Activated CD4-positive, CD25-positive, alpha-beta regulatory T cell treated with anti-CD3 and anti-CD28 coated beads, Interleukin-2, amount 50 U/mL, for 72 hours (primary cell): ENCODE measurements around the gene PEX13.
"Not testable (repeated sequence)": the region's sequence is repeated elsewhere in the genome, so short reads cannot be mapped to it uniquely, and the experiment has no call there.

Source experiments
- DNase-seq: peaks from one replicate; pipeline ENCODE4 v3.0.0; 2021

The PEX13 gene, protein sequence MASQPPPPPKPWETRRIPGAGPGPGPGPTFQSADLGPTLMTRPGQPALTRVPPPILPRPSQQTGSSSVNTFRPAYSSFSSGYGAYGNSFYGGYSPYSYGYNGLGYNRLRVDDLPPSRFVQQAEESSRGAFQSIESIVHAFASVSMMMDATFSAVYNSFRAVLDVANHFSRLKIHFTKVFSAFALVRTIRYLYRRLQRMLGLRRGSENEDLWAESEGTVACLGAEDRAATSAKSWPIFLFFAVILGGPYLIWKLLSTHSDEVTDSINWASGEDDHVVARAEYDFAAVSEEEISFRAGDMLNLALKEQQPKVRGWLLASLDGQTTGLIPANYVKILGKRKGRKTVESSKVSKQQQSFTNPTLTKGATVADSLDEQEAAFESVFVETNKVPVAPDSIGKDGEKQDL

GRCh38 chr2:61017556-61018317 lies at the start of gene PEX13, which contains the start of gene PUS10:
Gene PEX13 (plus strand): TSS chr2:61017720. CDS start chr2:61017760, 40 bp downstream.
Gene PUS10 (minus strand): TSS chr2:61018255. CDS start chr2:61011890, 6,365 bp downstream.
- no peak for DNase-seq

DNA sequence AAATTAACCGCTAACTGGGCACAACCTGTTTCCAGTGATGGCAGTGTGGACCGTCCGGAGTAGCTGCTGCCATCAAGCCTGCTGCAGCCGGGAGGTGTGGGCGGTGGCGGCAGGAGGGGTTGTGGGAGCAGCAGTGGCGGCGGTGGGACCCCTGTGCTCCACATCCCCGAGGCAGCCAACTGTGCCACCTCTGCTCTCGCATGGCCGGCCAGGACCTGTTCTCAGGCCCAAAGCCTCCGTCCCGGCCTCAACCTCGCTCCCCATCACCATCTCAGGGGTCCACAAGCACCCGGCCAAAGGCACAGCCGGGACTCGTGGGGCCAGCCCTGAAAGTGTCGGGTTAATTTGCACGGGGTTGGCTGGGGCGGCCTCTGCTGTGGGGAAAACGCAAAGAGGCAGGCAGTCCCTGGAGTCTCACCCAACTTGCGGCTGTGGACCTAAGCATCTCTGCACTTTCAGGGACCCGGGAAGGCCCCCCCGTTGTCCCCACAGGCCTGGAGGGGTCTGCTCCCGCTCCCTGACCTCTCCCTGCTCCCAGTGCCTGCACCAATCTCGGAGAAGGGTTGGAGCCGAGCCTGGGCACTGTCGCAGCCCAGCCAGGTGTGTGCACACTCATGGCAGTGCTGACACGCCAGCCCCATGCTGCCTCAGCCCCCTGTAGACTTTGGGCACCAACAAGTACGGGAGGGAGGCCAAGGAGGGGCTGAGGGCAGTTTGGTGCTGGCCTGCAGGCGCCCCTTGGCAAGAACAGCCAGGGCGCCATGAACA lies 44.4 kb upstream of the PEX13 start:
- DNase-seq, result no peak

DNA sequence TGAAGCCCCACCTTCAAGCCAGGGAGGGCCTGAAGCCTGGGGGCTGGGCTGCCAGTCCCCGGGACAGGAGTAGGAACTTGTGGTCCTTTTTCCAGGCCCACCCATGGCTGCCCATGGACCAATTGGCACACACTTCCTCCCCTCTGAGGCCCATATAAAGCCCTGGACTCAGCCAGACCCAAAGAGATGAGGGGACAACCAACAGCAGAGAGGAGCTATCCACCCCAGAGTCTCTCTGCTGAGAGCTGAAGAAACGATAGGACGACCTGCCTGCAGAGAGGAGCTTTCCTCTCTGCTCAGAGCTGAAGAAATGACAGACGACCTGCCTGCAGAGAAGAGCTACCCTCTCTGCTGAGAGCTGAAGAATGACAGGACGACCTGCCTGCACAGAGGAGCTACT lies 43.8 kb upstream of the PEX13 start:
- DNase-seq, result no peak

DNA sequence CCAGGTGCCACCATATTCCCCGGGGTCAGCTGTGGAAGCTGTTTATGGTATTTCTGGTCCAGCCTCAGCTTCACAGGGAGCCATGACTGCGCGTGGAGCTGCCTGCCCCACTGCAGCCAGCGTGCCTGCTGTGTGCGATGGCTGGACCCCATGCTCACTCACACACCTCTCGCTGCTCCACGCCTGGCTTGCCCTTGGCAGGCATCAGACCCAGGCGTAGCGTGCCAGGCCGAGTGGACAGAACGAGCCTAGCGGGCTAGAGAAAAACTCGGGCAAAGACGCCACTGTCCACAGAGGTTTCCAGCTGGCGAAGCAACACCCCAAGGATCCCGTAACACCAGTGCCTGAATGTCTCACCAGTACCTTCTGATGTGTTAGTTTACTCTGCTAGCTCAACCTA lies 42.9 kb upstream of the PEX13 start:
- no peak for DNase-seq

DNA sequence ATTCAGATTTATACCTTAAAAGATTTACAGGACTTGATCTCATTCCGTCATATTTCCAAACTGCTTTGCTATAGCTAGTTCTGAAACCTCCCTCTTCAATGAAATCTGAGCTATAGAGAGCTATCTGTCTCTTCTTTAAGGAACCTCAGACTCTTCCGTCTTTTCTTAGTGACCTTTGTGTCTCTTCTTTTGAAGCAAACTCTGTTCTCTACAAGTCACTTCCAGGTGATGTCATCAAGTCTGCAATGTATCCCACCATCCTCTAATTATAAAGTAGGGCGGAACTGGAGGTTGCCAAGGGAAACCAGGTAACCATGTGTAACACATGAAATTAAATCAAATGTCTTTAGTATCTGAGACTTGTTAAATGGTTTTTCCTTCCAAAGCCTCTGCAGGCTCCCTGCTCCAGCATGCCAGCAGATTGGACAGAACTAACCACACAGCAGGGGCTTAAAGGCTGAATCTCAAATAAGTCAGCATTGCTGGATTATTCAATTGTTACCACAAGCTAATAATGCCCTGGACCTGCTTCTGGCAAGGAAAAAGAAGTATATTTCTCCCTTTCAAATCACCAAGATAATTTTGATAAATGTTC lies 41.2 kb upstream of the PEX13 start:
- DNase-seq, result no peak

DNA sequence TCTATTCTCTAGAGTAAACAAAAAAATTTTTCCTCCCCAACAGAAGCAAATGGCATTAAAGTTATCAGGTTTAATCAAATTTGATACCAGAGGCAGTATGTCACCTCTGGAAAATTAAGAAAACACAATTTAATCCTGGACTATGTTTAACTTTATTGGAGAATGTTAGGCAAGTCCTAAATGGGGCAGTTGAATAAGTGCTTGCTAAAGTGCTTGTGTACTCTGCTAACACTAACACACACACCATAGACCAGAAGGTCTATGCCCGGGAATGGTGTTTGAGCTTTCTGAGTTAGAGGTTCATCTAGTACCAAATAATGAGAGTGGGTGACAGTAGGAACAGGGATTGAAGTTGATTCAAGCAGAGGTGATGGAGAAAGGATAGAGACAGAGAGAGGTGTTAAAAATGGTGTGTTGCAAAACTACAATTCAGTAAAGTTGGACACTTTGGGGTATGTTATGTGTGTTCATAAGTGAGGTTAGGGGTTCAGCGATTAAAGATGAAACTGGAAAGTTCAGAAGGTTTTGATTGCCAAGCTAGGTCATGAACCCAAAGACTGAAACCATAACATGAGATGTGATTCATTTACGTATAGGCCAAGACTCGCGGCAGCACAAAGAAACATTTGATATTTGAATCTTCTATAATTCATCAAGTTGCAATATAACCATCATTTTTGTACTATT lies 40.5 kb upstream of the PEX13 start:
- DNase-seq, result no peak

DNA sequence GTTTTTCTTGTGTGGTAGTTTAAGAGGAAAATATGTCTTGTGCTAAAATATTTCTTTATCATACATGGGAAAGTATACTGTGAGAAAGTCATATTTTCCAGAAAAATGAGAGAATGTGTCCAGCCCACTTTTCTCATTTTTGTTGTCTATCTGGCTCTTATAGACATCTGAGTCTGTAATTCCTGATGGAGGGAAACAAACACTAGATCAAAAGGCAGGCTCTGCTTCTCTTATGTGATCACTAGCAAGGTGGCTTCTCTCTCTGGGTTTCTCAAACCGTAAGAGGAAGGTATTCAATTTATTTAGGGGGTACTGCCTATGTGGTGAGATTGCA lies 40.0 kb upstream of the PEX13 start:
- no peak for DNase-seq

GRCh38 chr2:60979231-60979630 lies 38.3 kb upstream of the PEX13 start:
- DNase-seq, result no peak

DNA sequence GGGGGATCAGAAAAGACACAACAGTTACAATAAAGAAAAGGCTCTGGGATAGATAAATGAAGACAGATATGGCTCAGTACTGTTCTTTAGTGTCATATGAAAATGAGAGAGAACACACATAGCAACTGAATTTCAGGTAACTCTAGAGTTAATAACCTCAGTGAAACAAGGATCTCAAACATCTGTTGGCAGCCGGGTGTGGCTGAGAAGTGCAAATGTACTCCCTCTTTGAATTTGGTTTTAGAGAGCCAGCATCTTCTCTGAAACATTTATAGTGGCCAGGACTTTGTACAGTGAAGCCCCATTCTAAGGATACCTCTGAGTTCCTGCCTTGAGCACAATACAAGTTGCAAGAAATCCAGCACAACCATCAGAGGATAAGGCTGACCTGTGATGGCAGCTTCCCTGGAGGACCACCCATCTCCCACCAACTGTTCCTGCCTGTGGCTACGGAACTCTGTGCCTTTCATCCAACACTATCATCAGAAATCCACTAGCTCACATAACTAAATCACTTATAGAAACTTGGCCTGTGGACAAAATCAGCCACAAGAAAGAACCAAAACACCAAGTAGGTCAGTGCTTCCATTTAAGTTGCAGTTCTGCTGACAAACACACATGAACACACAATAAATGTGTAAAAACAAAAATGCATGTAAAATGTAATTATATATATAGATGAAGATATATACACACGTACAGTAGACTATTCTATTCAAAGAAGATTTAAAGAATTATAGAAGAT lies 37.3 kb upstream of the PEX13 start:
- no peak for DNase-seq

DNA sequence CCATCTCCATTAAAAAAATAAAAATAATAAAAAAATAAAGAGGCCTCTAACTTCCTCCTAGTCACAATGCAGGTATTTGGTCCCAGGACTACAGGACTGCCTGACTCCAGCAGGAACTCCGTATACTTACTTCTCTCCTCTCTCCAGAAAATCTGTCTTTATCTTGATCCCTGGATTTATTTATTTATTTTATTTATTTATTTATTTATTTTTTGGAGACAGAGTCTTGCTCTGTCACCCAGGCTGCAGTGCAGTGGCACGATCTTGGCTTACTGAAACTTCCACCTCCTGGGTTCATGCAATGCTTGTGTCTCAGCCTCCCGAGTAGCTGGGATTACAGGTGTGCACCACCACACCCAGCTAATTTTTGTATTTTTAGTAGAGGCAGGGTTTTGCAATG lies 35.5 kb upstream of the PEX13 start:
- not testable (repeated sequence) for DNase-seq

DNA sequence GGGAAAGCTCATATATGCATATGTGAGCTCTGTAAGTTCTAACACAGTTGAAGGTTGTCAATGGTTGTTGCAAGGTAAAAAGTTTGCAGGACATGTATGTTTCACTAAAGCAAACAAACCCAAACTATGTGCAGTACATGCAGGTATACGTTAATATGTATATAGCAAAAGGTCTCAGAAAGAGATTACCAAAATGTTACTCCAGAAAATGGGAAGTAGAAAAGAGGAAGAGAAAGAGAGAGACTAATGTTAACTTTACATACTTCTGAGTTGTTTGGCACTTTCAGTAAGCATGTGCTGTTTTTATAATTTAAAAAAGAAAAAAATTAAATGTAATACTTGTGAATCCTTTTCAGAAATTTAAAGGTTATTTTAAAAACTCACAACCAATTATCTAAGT lies 32.8 kb upstream of the PEX13 start:
- DNase-seq, result no peak

DNA sequence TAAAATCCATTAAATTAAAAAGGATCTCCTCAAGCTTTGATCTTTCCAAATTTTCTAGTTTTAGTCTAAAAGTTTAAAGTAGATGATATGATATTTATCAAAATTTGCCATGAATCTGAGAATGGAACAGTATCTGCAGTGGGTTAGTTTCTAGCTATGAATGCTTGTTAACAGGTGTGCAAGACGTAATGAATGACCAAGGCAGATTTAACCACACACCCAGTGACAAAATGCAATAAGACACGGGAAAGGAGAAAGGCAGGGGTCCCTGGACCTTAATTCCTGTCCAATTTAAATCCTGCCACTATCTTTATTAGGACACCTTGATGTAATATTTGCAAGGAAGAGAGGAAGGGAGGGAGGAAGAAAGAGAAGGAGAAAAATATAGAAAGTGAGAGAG lies 30.5 kb upstream of the PEX13 start:
- DNase-seq, result no peak

- not testable (repeated sequence) for DNase-seq
Observed at GRCh38 chr2:60987656-60988055, 29.9 kb upstream of the PEX13 start.

DNA sequence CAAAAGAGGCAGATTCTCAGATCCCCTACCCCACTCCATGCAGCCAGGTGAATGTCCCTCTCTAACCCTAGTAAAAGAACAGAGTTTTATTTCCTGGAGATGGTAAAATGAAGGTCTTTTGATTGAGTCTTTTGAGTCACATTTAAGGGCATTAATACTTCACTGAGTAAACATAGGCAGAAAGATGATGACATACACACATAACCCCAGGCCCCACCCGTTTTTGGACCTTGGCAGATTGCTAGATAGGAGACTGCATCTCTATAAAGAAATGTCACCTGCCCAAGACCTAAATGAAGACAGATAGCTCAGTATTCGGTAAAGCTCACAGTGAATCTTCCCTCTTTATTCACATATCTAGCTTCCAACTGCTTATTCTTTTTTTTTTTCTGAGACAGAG lies 28.3 kb upstream of the PEX13 start:
- no peak for DNase-seq

GRCh38 chr2:60991644-60992043 lies 25.9 kb upstream of the PEX13 start:
- no peak for DNase-seq

DNA sequence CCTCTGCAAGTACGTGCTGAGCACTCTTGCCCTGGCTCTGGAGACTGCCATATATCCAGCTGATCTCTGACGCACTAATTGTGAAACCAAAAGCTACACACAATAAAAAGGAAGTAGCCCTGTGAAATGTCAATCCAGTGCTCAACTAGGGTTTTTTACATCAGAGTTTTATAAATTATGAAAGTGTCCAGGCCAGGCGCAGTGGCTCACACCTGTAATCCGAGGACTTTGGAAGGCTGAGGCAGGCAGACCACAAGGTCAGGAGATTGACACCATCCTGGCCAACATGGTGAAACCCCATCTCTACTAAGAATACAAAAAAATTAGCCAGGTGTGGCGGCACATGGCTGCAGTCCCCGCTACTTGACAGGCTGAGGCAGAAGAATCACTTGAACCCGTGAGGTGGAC lies 24.5 kb upstream of the PEX13 start:
- no peak for DNase-seq

- DNase-seq, result no peak
Observed at GRCh38 chr2:60994131-60994530, 23.4 kb upstream of the PEX13 start.

DNA sequence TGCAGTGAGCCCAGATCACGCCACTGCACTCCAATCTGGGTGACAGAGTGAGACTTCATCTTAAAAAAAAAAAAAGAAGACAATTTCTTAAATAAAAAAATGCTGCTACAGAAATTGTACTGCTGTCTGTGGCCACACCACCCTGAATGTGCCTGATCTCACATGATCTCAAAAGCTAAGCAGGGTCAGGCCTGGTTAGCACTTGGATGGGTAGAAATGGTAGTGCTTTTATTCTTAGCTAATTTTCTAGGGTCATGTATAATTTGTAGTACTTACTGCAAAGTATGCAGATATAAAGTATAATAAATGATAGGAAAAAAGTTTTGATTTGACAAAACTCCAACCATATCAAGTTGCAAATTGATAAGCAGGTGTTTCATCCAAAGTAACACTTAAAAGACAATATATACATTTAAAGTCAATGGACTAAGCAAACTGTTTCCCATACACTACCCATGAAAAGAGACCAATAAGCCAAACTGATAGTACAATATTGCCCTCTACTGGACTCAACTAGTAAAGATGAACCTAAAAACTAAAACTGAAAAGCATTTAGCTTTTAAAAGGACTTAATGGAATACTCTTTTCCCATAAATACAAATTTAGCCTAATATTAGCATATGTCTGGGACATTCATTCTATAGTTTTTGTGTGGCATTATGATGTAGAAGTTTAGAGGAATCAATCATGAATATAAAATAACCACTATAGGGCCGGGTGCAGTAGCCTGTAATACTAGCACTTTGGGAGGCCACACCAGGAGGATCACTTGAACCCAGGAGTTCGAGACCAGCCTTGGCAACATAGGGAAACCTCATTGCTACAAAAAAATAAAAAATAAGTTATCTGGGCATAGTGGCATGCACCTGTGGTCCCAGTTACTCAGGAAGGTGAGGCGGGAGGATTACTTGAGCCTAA lies 18.6 kb upstream of the PEX13 start:
- DNase-seq, result no peak

- DNase-seq, result no peak
Observed at GRCh38 chr2:61005736-61006135, 11.8 kb upstream of the PEX13 start.

- DNase-seq, result no peak
Observed at GRCh38 chr2:61006486-61007105, 10.9 kb upstream of the PEX13 start.
